Calu3 (cell line): ENCODE measurements around the gene LANCL2. TPM values are rescaled to one million over a fixed set of nuclear protein-coding genes. Genes with fewer than 3 reads are reported as not detected.

ENCODE experiments used
- BruUV-seq: library from RNA; stranded (reverse); fragments of 400-500 nt; replicated peaks from 2 replicates; lab custom pipeline; 2021; lab: Mats Ljungman, UMichigan
- CTCF ChIA-PET: fragments of 300-600 bp; sonication (Branson Sonifier 250); formaldehyde crosslinking; loops from one replicate; lab custom pipeline; 2022; ENCODE audit warnings: antibody characterized with exemption; lab: Charles Lee
- DNase-seq: peaks from one replicate; pipeline ENCODE4 v3.0.0; 2022
- H3K27ac Mint-ChIP-seq: one replicate; pipeline ENCODE4 v1.8.0; 2022; ENCODE audit warnings: mixed read lengths; ENCODE audit not compliant: unreplicated experiment
- H3K27me3 Mint-ChIP-seq: one replicate; pipeline ENCODE4 v1.8.0; 2022; ENCODE audit warnings: mixed read lengths; ENCODE audit not compliant: unreplicated experiment
- H3K36me3 Mint-ChIP-seq: one replicate; pipeline ENCODE4 v1.8.0; 2022; ENCODE audit warnings: mild to moderate bottlenecking, moderate library complexity, mixed read lengths; ENCODE audit not compliant: insufficient read depth, unreplicated experiment
- H3K4me1 Mint-ChIP-seq: one replicate; pipeline ENCODE4 v1.8.0; 2022; ENCODE audit warnings: mild to moderate bottlenecking, low read depth, mixed read lengths; ENCODE audit not compliant: unreplicated experiment
- H3K4me3 Mint-ChIP-seq: one replicate; pipeline ENCODE4 v1.8.0; 2022; ENCODE audit warnings: mild to moderate bottlenecking, low read depth, moderate library complexity, mixed read lengths; ENCODE audit not compliant: unreplicated experiment
- H3K9me3 Mint-ChIP-seq: one replicate; pipeline ENCODE4 v1.8.0; 2022; ENCODE audit warnings: low read depth, mixed read lengths; ENCODE audit not compliant: unreplicated experiment
- intact Hi-C: fragments of 100-400 bp; cut with micrococcal nuclease; formaldehyde crosslinking; loops from one replicate; pipeline ENCODE4 v1.10.0; 2022; ENCODE audit not compliant: unreplicated experiment
- total RNA-seq: library from RNA; stranded (reverse); gene quantifications from 2 replicates; pipeline ENCODE4 v1.2.3, GENCODE V29; 2022
- TF ChIP-seq, protein P1 (sequence below): fragments of 200-600 bp; IDR thresholded peaks from one replicate; pipeline ENCODE4 v1.8.0; 2022; ENCODE audit warnings: antibody characterized with exemption; ENCODE audit not compliant: unreplicated experiment

Gene LANCL2
- total RNA-seq, 1 experiment from 2014 or later, result 15.7 TPM

DNA sequence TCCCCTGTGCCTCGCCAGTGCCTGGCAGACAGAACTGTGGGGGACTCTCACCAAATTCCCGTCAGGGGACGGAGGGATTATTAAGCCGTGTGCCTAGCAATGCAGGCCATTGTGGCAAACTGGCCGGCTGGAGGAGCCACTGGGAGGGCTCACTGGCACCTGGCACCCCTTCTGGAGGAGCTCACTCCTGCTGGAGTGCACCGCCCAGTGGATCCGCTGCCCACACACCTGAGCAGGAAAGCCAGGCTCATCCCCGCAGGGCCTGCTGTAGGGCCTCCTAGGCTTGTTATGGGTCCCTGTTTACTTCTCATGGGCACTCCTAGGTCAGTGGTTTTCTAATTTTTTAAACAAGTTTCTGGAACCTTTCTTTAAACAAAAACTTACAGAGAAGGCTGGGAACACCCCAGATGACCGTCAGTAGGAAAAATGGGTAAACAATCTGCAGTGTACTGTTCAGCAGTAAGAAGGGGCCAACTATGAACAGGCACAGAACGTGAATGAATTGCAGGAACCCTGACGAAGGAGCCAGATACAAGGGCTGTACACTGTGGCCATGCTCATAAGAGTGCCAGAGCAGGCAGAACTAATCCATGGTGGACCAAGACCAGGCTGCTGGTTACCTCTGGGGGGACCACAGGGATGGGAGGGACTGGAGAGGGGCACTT, 64.8 kb downstream of the LANCL2 start:
- BruUV-seq, result no TSS peak
- no peaks in the 10 kb centered on the region for H3K27me3 Mint-ChIP-seq
- no peaks in the 10 kb centered on the region for H3K9me3 Mint-ChIP-seq
- intact Hi-C loops, result no loop called here
- CTCF ChIA-PET, result no interaction called here
- TF ChIP-seq, protein P1, sequence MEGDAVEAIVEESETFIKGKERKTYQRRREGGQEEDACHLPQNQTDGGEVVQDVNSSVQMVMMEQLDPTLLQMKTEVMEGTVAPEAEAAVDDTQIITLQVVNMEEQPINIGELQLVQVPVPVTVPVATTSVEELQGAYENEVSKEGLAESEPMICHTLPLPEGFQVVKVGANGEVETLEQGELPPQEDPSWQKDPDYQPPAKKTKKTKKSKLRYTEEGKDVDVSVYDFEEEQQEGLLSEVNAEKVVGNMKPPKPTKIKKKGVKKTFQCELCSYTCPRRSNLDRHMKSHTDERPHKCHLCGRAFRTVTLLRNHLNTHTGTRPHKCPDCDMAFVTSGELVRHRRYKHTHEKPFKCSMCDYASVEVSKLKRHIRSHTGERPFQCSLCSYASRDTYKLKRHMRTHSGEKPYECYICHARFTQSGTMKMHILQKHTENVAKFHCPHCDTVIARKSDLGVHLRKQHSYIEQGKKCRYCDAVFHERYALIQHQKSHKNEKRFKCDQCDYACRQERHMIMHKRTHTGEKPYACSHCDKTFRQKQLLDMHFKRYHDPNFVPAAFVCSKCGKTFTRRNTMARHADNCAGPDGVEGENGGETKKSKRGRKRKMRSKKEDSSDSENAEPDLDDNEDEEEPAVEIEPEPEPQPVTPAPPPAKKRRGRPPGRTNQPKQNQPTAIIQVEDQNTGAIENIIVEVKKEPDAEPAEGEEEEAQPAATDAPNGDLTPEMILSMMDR, result no peak
- no peaks in the 10 kb centered on the region for H3K36me3 Mint-ChIP-seq
- no peaks in the 10 kb centered on the region for H3K4me1 Mint-ChIP-seq
- H3K27ac Mint-ChIP-seq, result no peak overlapping the region
- H3K4me3 Mint-ChIP-seq, result no peak overlapping the region
- DNase-seq, result no peak

DNA sequence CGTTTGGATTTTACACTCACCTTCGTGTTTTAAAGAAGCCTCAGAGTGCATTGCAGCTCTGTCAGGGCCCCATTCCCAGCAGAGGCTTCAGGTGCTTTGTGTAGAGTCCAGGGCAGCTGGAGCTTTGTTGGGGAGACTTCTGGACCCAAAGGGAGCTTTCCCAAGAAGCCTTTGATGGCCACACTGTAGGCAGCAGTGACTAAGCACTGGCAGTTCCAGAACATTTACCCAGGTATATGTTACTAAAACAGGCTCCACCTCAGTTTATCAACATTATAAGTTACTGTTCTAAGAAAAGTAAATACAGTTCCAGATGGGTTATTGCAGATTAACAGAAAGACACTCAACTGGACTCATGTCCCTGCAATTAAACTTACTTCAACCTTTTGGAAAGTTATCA, 66.8 kb downstream of the LANCL2 start:
- CTCF ChIA-PET, result interaction anchor here (0.8 to 1.1 kb wide), 2 partner anchors 10 to 161 kb away, joined by 3 read pairs; no protein-coding TSS in a partner anchor
- no peak for DNase-seq
- TF ChIP-seq, protein P1, result no peak
- no peak overlapping the region for H3K4me3 Mint-ChIP-seq
- H3K36me3 Mint-ChIP-seq, result no peaks in the 10 kb centered on the region
- H3K4me1 Mint-ChIP-seq, result no peaks in the 10 kb centered on the region
- no TSS peak for BruUV-seq
- no peaks in the 10 kb centered on the region for H3K27me3 Mint-ChIP-seq
- H3K27ac Mint-ChIP-seq, result no peak overlapping the region
- no peaks in the 10 kb centered on the region for H3K9me3 Mint-ChIP-seq
- intact Hi-C loops, result no loop called here

- CTCF ChIA-PET, result interaction anchor here (0.6 to 1.1 kb wide), 3 partner anchors 11 to 354 kb away, joined by 3 to 4 read pairs (median 3); no protein-coding TSS in a partner anchor
- Mint-ChIP-seq H3K36me3 (no peaks in the 10 kb centered on the region), H3K27me3 (no peaks in the 10 kb centered on the region), H3K4me1 (no peaks in the 10 kb centered on the region), H3K27ac (no peak overlapping the region), H3K9me3 (no peaks in the 10 kb centered on the region), H3K4me3 (no peak overlapping the region)
- TF ChIP-seq, protein P1, result no peak
- no TSS peak for BruUV-seq
- no peak for DNase-seq
- intact Hi-C loops, result no loop called here
Measured at GRCh38 chr7:55432506-55432905, 67.4 kb downstream of the LANCL2 start.

DNA sequence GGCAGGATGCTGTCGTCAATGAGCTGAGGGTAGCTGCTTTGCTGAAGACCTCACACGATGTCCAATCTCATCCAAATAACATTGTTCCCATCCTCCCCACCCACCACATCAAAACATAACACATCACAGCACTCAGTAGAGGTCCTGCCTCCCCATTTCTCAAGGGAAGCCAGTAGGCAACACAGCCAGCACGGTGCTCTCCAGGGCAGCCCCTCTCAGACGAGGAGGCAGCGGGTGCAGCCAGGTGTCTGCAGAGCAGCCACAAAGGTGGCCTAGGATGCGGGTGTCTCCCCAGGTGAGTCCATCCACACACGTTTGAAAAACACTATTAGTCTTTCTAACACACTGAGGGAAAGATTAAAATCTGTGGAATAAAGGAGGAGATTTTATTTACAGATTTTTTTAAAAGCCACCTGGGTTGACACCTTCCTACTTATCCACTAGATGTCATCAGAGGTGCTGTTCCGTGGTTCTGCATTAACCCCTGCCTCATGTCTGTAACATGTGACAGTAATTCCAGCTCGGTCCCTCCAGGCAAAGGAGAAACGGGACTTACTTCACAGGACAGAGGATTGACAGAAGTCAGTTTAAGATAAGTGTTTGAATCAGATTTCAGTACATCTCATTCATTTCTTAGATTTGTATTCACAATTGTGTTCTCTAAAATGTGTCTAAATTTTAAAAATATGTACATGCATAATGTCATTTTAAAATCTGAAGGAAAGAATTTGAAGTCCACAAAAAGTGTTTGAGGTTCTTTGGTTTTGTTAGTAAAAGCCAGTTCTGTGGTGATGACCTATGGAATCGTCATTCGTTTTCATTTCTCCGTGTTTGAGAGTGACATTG, 68.0 kb downstream of the LANCL2 start:
- no peak overlapping the region for H3K27ac Mint-ChIP-seq

More for the DNA sequence above, 68.0 kb downstream of the LANCL2 start:
- no TSS peak for BruUV-seq
- DNase-seq, result peak; percentile 51
- CTCF ChIA-PET, result interaction anchor here (0.6 to 1.1 kb wide), 4 partner anchors 12 to 354 kb away, joined by 3 to 5 read pairs (median 4); no protein-coding TSS in a partner anchor
- TF ChIP-seq, protein P1, result peak; percentile 51
- H3K36me3 Mint-ChIP-seq, result no peaks in the 10 kb centered on the region
- no peaks in the 10 kb centered on the region for H3K27me3 Mint-ChIP-seq
- no peak overlapping the region for H3K4me3 Mint-ChIP-seq
- intact Hi-C loops, result loop anchor here (1.0 kb wide), 2 partner anchors 160 to 165 kb away; no protein-coding TSS in a partner anchor
- H3K9me3 Mint-ChIP-seq, result no peaks in the 10 kb centered on the region
- H3K4me1 Mint-ChIP-seq, result no peaks in the 10 kb centered on the region
